H9 (cell line): ENCODE measurements around the gene CNOT11. TPM values are rescaled to one million over a fixed set of nuclear protein-coding genes. Genes with fewer than 3 reads are reported as not detected.

Experiments
- DNase-seq: peaks from one replicate; pipeline ENCODE4 v3.0.0-alpha.2; 2017
- H2AFZ ChIP-seq: one replicate; pipeline ENCODE4 v1.6.1; 2013; ENCODE audit warnings: mild to moderate bottlenecking, low read length, control low read depth, moderate library complexity
- H2AK5ac ChIP-seq: 2 replicates; pipeline ENCODE4 v1.6.1; 2013; ENCODE audit warnings: low read length, control low read depth, mixed read lengths; ENCODE audit not compliant: insufficient read length
- H2BK120ac ChIP-seq: one replicate; pipeline ENCODE4 v1.6.1; 2013; ENCODE audit warnings: low read depth, mild to moderate bottlenecking, low read length, control low read depth, inconsistent platforms; ENCODE audit not compliant: poor library complexity, severe bottlenecking
- H2BK12ac ChIP-seq: 2 replicates; pipeline ENCODE4 v1.6.1; 2013; ENCODE audit warnings: low read length, control low read depth, mixed read lengths, low read depth; ENCODE audit not compliant: insufficient read length
- H2BK15ac ChIP-seq: 2 replicates; pipeline ENCODE4 v1.6.1; 2013; ENCODE audit warnings: low read depth, low read length, control low read depth
- H2BK20ac ChIP-seq: one replicate; pipeline ENCODE4 v1.6.1; 2013; ENCODE audit warnings: low read depth, mild to moderate bottlenecking, low read length, control low read depth, inconsistent platforms; ENCODE audit not compliant: poor library complexity, severe bottlenecking
- H2BK5ac ChIP-seq: 2 replicates; pipeline ENCODE4 v1.6.1; 2013; ENCODE audit warnings: low read length, control low read depth, mixed read lengths; ENCODE audit not compliant: insufficient read length
- H3K14ac ChIP-seq: 2 replicates; pipeline ENCODE4 v1.6.1; 2013; ENCODE audit warnings: low read length, control low read depth; ENCODE audit not compliant: insufficient read depth
- H3K18ac ChIP-seq: 2 replicates; pipeline ENCODE4 v1.6.1; 2013; ENCODE audit warnings: low read depth, mild to moderate bottlenecking, mixed read lengths, low read length, control low read depth; ENCODE audit not compliant: insufficient read length
- H3K23ac ChIP-seq: 2 replicates; pipeline ENCODE4 v1.6.1; 2013; ENCODE audit warnings: low read length, control low read depth, mixed read lengths, low read depth; ENCODE audit not compliant: insufficient read length
- H3K23me2 ChIP-seq: 2 replicates; pipeline ENCODE4 v1.6.1; 2013; ENCODE audit warnings: low read depth, mild to moderate bottlenecking, mixed read lengths, low read length, control low read depth; ENCODE audit not compliant: insufficient read length, poor library complexity, severe bottlenecking
- H3K27ac ChIP-seq: 2 replicates; pipeline ENCODE4 v1.5.1; 2013; ENCODE audit warnings: low read length, control low read depth, mixed read lengths, low read depth; ENCODE audit not compliant: insufficient read length
- H3K27me3 ChIP-seq: 2 replicates; pipeline ENCODE4 v1.6.1; 2013; ENCODE audit warnings: low read length, control low read depth, inconsistent platforms; ENCODE audit not compliant: insufficient read depth
- H3K4ac ChIP-seq: 2 replicates; pipeline ENCODE4 v1.6.1; 2013; ENCODE audit warnings: low read depth, mild to moderate bottlenecking, control low read depth, inconsistent platforms, low read length, moderate library complexity
- H3K4me1 ChIP-seq: 2 replicates; pipeline ENCODE4 v1.6.1; 2013; ENCODE audit warnings: low read length, control low read depth, inconsistent platforms; ENCODE audit not compliant: insufficient read depth
- H3K4me2 ChIP-seq: 2 replicates; pipeline ENCODE4 v1.6.1; 2013; ENCODE audit warnings: low read length, control low read depth, mixed read lengths; ENCODE audit not compliant: insufficient read length, insufficient read depth
- H3K56ac ChIP-seq: 2 replicates; pipeline ENCODE4 v1.6.1; 2013; ENCODE audit warnings: low read depth, mild to moderate bottlenecking, mixed read lengths, low read length, control low read depth; ENCODE audit not compliant: insufficient read length
- H3K79me1 ChIP-seq: 2 replicates; pipeline ENCODE4 v1.6.1; 2013; ENCODE audit warnings: low read depth, mild to moderate bottlenecking, moderate library complexity, low read length, control low read depth, inconsistent platforms; ENCODE audit not compliant: insufficient read depth, poor library complexity, severe bottlenecking
- H3K79me2 ChIP-seq: 2 replicates; pipeline ENCODE4 v1.6.1; 2013; ENCODE audit warnings: low read length, control low read depth, inconsistent platforms; ENCODE audit not compliant: insufficient read depth
- H3K9ac ChIP-seq: 2 replicates; pipeline ENCODE4 v1.6.1; 2013; ENCODE audit warnings: low read length, control low read depth, mixed read lengths; ENCODE audit not compliant: insufficient read length; ENCODE audit errors: extremely low read depth
- H3K9me3 ChIP-seq: one replicate; pipeline ENCODE4 v1.6.1; 2013; ENCODE audit warnings: low read depth, low read length, inconsistent platforms; ENCODE audit not compliant: control insufficient read depth
- H3T11ph ChIP-seq: one replicate; pipeline ENCODE4 v1.6.1; 2013; ENCODE audit warnings: mild to moderate bottlenecking, low read length, control low read depth, inconsistent platforms
- H4K20me1 ChIP-seq: one replicate; pipeline ENCODE4 v1.6.1; 2013; ENCODE audit not compliant: control insufficient read depth, insufficient read length, insufficient read depth
- H4K5ac ChIP-seq: 2 replicates; pipeline ENCODE4 v1.6.1; 2013; ENCODE audit warnings: low read depth, mild to moderate bottlenecking, mixed read lengths, low read length, control low read depth; ENCODE audit not compliant: insufficient read length
- H4K8ac ChIP-seq: replicated peaks from 2 replicates; pipeline ENCODE4 v1.6.1; 2013; ENCODE audit warnings: low read length, control low read depth, mixed read lengths, low read depth; ENCODE audit not compliant: insufficient read length
- H4K91ac ChIP-seq: 2 replicates; pipeline ENCODE4 v1.6.1; 2013; ENCODE audit warnings: low read depth, mild to moderate bottlenecking, moderate library complexity, mixed read lengths, low read length, control low read depth; ENCODE audit not compliant: insufficient read length
- H3K27ac Mint-ChIP-seq, 3 experiments: 2 replicates in 2 of 3; 3 replicates in 1 of 3; pipeline ENCODE4 v1.8.0; 2020 to 2021; ENCODE audit warnings: mixed read lengths in 3 of 3, mild to moderate bottlenecking in 1 of 3, moderate library complexity in 1 of 3
- H3K27me3 Mint-ChIP-seq: 2 replicates; pipeline ENCODE4 v1.8.0; 2021; ENCODE audit warnings: low read depth, mild to moderate bottlenecking, moderate library complexity, mixed read lengths
- H3K36me3 Mint-ChIP-seq, 3 experiments: 2 replicates in 2 of 3; 3 replicates in 1 of 3; pipeline ENCODE4 v1.8.0; 2020 to 2021; ENCODE audit warnings: low read depth in 3 of 3, mixed read lengths in 3 of 3; ENCODE audit not compliant: insufficient read depth in 1 of 3
- H3K4me1 Mint-ChIP-seq, 2 experiments: 2 replicates each; pipeline ENCODE4 v1.8.0; 2020; ENCODE audit warnings: mixed read lengths in 2 of 2
- H3K4me3 Mint-ChIP-seq, 2 experiments: 2 replicates in 1 of 2; 3 replicates in 1 of 2; pipeline ENCODE4 v1.8.0; 2020 to 2021; ENCODE audit warnings: mild to moderate bottlenecking in 2 of 2, mixed read lengths in 2 of 2, moderate library complexity in 1 of 2
- H3K9me3 Mint-ChIP-seq, 2 experiments: 2 replicates in 1 of 2; 3 replicates in 1 of 2; pipeline ENCODE4 v1.8.0; 2020; ENCODE audit warnings: mild to moderate bottlenecking in 2 of 2, mixed read lengths in 2 of 2, moderate library complexity in 1 of 2
- WGBS: extraction: QIAGEN DNeasy Blood & Tissue Kit; methylation state at CpG from one replicate; pipeline ENCODE4 v1.1.7; 2013; ENCODE audit warnings: missing lambda C conversion rate, low lambda C conversion rate, mixed read lengths; ENCODE audit not compliant: insufficient read length; ENCODE audit errors: extremely low coverage; 5-methylcytosine and 5-hydroxymethylcytosine counted together
- total RNA-seq: library from RNA; stranded (reverse); gene quantifications from 2 replicates; pipeline ENCODE4 v1.2.1, GENCODE V29; 2021
- TF ChIP-seq, protein P1 (sequence below): fragments of 200-600 bp; sonication (generic); conservative IDR thresholded peaks from 3 replicates; pipeline ENCODE4 v1.8.0; 2021; ENCODE audit warnings: antibody characterized with exemption, mild to moderate bottlenecking

Gene CNOT11
- total RNA-seq, 1 experiment from 2014 or later = 46.8 TPM

- no peak overlapping the region for H2BK20ac ChIP-seq
- TF ChIP-seq, protein P1, sequence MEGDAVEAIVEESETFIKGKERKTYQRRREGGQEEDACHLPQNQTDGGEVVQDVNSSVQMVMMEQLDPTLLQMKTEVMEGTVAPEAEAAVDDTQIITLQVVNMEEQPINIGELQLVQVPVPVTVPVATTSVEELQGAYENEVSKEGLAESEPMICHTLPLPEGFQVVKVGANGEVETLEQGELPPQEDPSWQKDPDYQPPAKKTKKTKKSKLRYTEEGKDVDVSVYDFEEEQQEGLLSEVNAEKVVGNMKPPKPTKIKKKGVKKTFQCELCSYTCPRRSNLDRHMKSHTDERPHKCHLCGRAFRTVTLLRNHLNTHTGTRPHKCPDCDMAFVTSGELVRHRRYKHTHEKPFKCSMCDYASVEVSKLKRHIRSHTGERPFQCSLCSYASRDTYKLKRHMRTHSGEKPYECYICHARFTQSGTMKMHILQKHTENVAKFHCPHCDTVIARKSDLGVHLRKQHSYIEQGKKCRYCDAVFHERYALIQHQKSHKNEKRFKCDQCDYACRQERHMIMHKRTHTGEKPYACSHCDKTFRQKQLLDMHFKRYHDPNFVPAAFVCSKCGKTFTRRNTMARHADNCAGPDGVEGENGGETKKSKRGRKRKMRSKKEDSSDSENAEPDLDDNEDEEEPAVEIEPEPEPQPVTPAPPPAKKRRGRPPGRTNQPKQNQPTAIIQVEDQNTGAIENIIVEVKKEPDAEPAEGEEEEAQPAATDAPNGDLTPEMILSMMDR = no peak
- H2AFZ ChIP-seq = no peak overlapping the region
- peaks cover 4 to 9% of the 10 kb centered on the region in 2 experiments for H3K4me1 Mint-ChIP-seq
- H3K36me3 Mint-ChIP-seq = peaks cover 2 to 21% (median 19%) of the 10 kb centered on the region in 3 experiments; a peak in 6 of 7 replicates
- H3K27ac ChIP-seq = no peak overlapping the region
- no peaks in the 10 kb centered on the region for H3K4me1 ChIP-seq
- WGBS = no CpG with 5 or more reads among the region's 2 CpGs
- no peaks in the 10 kb centered on the region; the same call in 1 of the 2 replicates for H3K27me3 ChIP-seq
- no peaks in the 10 kb centered on the region for H3K27me3 Mint-ChIP-seq
- H3K4me2 ChIP-seq = no peak overlapping the region
- H3K9me3 ChIP-seq = no peaks in the 10 kb centered on the region
- H3K23ac ChIP-seq = no peak overlapping the region
- no peak for DNase-seq
- H4K5ac ChIP-seq = no peak overlapping the region
- no peak overlapping the region for H2BK15ac ChIP-seq
- no peak overlapping the region for H3K27ac Mint-ChIP-seq
- no peak overlapping the region for H3K14ac ChIP-seq
- H3K4me3 Mint-ChIP-seq = no peak overlapping the region
- no peak overlapping the region for H2BK12ac ChIP-seq
- H3K4ac ChIP-seq = no peak overlapping the region
- no peak overlapping the region for H3K9ac ChIP-seq
- H3K18ac ChIP-seq = no peak overlapping the region
- H4K91ac ChIP-seq = no peak overlapping the region
- H3T11ph ChIP-seq = no peak overlapping the region
- H4K20me1 ChIP-seq = no peaks in the 10 kb centered on the region
- no peak overlapping the region for H2BK5ac ChIP-seq
- peaks cover 6% of the 10 kb centered on the region for H3K79me1 ChIP-seq
- no peak overlapping the region for H4K8ac ChIP-seq
- no peak overlapping the region for H2AK5ac ChIP-seq
- peaks cover 8% of the 10 kb centered on the region; the same call in 1 of the 2 replicates for H3K79me2 ChIP-seq
- H3K56ac ChIP-seq = no peak overlapping the region
- H3K9me3 Mint-ChIP-seq = no peaks in the 10 kb centered on the region
- H3K23me2 ChIP-seq = no peaks in the 10 kb centered on the region
- no peak overlapping the region for H2BK120ac ChIP-seq
Measured at GRCh38 chr2:101295895-101296294, 43.2 kb downstream of the CNOT11 start.
